NT2/D1 (cell line): ENCODE data around the gene ABCC9.

Experiments used
- SUZ12 ChIP-seq: IDR thresholded peaks from 2 replicates; pipeline ENCODE4 v1.6.1; 2011; ENCODE audit not compliant: insufficient read length, insufficient read depth; ENCODE audit errors: extremely low read depth
- YY1 ChIP-seq: IDR thresholded peaks from 2 replicates; pipeline ENCODE4 v1.6.1; 2011; ENCODE audit not compliant: insufficient read length, insufficient read depth
- ZNF274 ChIP-seq: IDR thresholded peaks from 2 replicates; pipeline ENCODE4 v1.6.1; 2011; ENCODE audit warnings: mild to moderate bottlenecking, low read depth, low read length

DNA sequence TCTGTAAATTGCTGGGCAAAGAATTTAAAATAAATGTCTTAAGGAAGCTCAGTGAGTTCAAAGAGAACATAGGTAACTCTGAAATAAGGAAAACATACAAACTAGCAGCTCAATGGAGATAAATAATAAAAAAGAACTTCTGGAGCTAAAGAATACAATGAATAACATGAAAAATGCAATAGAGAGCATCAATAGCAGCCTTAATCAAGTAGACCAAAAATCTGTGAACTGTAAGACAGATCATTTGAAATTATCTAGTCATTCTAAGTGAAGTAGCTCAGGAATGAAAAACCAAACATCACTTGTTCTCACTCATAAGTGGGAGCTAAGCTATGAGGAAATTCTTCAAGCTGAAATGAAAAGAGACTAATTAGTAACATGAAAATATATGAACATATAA, 5.8 kb upstream of the ABCC9 start:
- no peak for TF ChIP-seq ZNF274
- no peak for TF ChIP-seq SUZ12
- no peak for TF ChIP-seq YY1
